ENCODE data around the gene ZNF331. TPM values are rescaled to one million over a fixed set of nuclear protein-coding genes. Genes with fewer than 3 reads are reported as not detected.

ZNF331 gene
- total and polyA plus RNA-seq, 2 of the 8 experiments (the other 6 are each of a cell fraction or from before 2014, with no cell fraction given): 30.0 to 44.1 TPM

- no peak overlapping the region for H2AK5ac ChIP-seq (ENCODE audit: low read depth, low read length)
- H3K4me3 ChIP-seq (ENCODE audit: extremely low read depth in 1 of 4, insufficient read depth in 2 of 4, low read depth in 3 of 4, low read length in 4 of 4): no peak overlapping the region
- H3K79me1 ChIP-seq (ENCODE audit: low read depth, low read length): no peaks in the 10 kb centered on the region; the same call in 1 of the 2 replicates
- H3K4me1 ChIP-seq (replicated peaks in 1 of 4; ENCODE audit: control insufficient read depth in 3 of 4, insufficient read depth in 4 of 4, low read length in 3 of 4): peaks cover 0 to 5% (median 0%) of the 10 kb centered on the region in 4 experiments; a peak in 2 of 7 replicates
- CTCF ChIA-PET (ENCODE audit: partially characterized antibody): no interaction called here
- no peak overlapping the region for H3K18ac ChIP-seq (ENCODE audit: extremely low read depth, low read length)
- no peak overlapping the region for H2BK20ac ChIP-seq (ENCODE audit: low read length)
- H2BK5ac ChIP-seq (ENCODE audit: low read depth, low read length): no peak overlapping the region
- no peak overlapping the region for H3K23ac ChIP-seq (ENCODE audit: insufficient read length)
- no peak overlapping the region for H2AFZ ChIP-seq (ENCODE audit: low read length)
- H3K27ac ChIP-seq (ENCODE audit: low read depth, low read length): no peak overlapping the region
- H4K5ac ChIP-seq (ENCODE audit: insufficient read length, low read depth, low read length): no peak overlapping the region
- no peak overlapping the region for H4K8ac ChIP-seq (ENCODE audit: extremely low read depth, insufficient read depth, low read length)
- no peak overlapping the region for H2BK12ac ChIP-seq (ENCODE audit: low read depth, low read length)
- TF ChIP-seq SIX5 (IDR thresholded peaks at IDR 0.05; ENCODE audit: low read depth, low read length) (no peak), CTBP2 (IDR thresholded peaks at IDR 0.05; ENCODE audit: borderline replicate concordance, insufficient read depth, insufficient read length, low read length) (no peak), BRCA1 (IDR thresholded peaks at IDR 0.05; ENCODE audit: low read depth, low read length) (no peak), SP2 (IDR thresholded peaks at IDR 0.05; ENCODE audit: low read length) (no peak), POLR2A (IDR thresholded peaks at IDR 0.05; ENCODE audit: control extremely low read depth in 1 of 2, low read depth in 2 of 2, low read length in 2 of 2) (no peak), ASH2L (IDR thresholded peaks at IDR 0.05; ENCODE audit: low read length) (no peak)
- FAIRE-seq: no peak
- POLR2A ChIA-PET (ENCODE audit: partially characterized antibody): no interaction called here
- H3K14ac ChIP-seq (ENCODE audit: insufficient read length): no peak overlapping the region
- H2BK120ac ChIP-seq (replicated peaks; ENCODE audit: low read depth, low read length): no peak overlapping the region
- DNase-seq (ENCODE audit: low read depth in 1 of 2, low spot score in 2 of 2): no peak
- H3K27me3 ChIP-seq (replicated peaks in 1 of 4; ENCODE audit: control insufficient read depth in 3 of 4, extremely low read depth in 1 of 4, insufficient read depth in 3 of 4, low read length in 3 of 4): no peaks in the 10 kb centered on the region
- H4K91ac ChIP-seq (replicated peaks; ENCODE audit: insufficient read length, low read length): no peak overlapping the region
- no peak overlapping the region for H3K4me2 ChIP-seq (ENCODE audit: insufficient read depth in 1 of 2, low read depth in 2 of 2, low read length in 2 of 2)
- peaks cover 2% of the 10 kb centered on the region in 2 experiments for H4K20me1 ChIP-seq (replicated peaks in 1 of 2; ENCODE audit: control insufficient read depth in 1 of 2, insufficient read depth in 2 of 2, low read length in 2 of 2)
- no peak overlapping the region for H2BK15ac ChIP-seq (ENCODE audit: low read length)
- 100% methylated on average over 1 of the region's 1 CpG; no CpG with 5 or more reads in 1 of the 2 experiments for WGBS, 2 experiments (ENCODE audit: extremely low coverage in 1 of 2, insufficient coverage in 1 of 2, insufficient read length in 1 of 2, insufficient replicate concordance in 2 of 2, low coverage in 1 of 2, low lambda C conversion rate in 2 of 2, missing lambda C conversion rate in 1 of 2)
- no peak overlapping the region for H3K56ac ChIP-seq (replicated peaks; ENCODE audit: insufficient read length, low read depth, low read length)
- H3K9me3 ChIP-seq (ENCODE audit: insufficient read depth in 2 of 2, low read depth in 1 of 2, low read length in 1 of 2): no peaks in the 10 kb centered on the region
- no peak overlapping the region for H3K4ac ChIP-seq (replicated peaks; ENCODE audit: insufficient read length, low read depth, low read length)
- H3K9ac ChIP-seq (replicated peaks in 1 of 4; ENCODE audit: extremely low read depth in 1 of 4, low read depth in 3 of 4, low read length in 3 of 4): no peak overlapping the region
- H3K79me2 ChIP-seq (ENCODE audit: control insufficient read depth in 1 of 2, insufficient read depth in 2 of 2, low read length in 2 of 2): no peaks in the 10 kb centered on the region
- peaks cover 6% of the 10 kb centered on the region; the same call in 1 of the 2 replicates for H3K23me2 ChIP-seq (ENCODE audit: low read depth, low read length)
- H3K36me3 ChIP-seq (ENCODE audit: control insufficient read depth in 2 of 4, insufficient read depth in 4 of 4, low read length in 3 of 4): peaks cover 8 to 18% (median 13%) of the 10 kb centered on the region in 4 experiments
Observed at GRCh38 chr19:53541971-53542370, 4.0 kb downstream of the ZNF331 start.

All from H1 (cell line).